Measurements from ENCODE around the gene MRGPRF.

MRGPRF gene, protein sequence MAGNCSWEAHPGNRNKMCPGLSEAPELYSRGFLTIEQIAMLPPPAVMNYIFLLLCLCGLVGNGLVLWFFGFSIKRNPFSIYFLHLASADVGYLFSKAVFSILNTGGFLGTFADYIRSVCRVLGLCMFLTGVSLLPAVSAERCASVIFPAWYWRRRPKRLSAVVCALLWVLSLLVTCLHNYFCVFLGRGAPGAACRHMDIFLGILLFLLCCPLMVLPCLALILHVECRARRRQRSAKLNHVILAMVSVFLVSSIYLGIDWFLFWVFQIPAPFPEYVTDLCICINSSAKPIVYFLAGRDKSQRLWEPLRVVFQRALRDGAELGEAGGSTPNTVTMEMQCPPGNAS

DNA sequence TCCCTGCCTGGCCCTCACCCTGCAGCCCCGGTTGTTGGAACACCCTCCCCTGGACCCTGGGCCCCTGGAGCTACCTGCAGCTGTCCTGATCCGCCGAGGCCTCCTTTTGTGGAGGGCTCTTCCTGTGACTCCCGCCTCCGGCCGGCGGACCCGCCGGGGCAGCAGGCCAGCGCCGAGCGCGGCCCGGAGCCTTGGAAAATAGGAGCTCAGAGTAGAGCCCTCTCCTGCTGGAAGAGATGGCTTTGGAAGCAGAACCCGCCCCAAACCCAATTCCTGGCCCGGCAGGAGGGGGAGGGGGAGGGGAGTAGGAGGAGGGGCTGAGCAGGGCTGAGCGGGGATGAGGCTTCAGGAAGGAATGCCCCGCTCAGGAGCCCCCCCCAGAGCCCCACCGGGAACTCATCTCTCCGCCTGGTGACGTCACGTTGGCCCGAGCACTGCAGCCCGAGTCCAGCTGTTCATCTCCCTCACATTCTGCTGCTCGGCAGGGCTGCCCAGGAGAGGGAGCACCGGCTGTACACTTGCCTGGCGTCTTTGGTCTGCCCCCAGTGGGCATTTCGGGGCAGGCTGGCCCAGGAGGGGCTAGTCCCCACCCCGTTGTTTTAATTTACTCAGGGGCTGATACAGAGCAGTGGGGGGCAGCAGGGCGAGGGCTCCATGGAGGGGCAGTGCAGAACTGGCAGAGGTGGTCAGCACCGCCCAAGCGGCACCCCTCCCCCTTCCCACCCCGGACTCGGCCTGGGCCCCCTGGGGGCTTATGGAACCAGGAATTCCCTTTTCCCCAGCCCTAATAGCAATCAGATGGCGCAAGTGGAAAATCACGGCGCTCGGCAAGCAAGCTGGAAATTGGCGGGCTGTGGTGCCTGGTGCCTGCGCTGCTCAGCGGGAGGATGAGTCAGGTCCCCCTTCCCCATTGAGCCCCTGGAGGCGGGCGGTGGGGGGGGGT is at the start of gene MRGPRF:
MRGPRF (minus strand) TSS at position 238 of the 943 bp plus-strand sequence. CDS start 3,345 bp downstream, outside the sequence.
- peak; percentile 15 for DNase-seq

DNA sequence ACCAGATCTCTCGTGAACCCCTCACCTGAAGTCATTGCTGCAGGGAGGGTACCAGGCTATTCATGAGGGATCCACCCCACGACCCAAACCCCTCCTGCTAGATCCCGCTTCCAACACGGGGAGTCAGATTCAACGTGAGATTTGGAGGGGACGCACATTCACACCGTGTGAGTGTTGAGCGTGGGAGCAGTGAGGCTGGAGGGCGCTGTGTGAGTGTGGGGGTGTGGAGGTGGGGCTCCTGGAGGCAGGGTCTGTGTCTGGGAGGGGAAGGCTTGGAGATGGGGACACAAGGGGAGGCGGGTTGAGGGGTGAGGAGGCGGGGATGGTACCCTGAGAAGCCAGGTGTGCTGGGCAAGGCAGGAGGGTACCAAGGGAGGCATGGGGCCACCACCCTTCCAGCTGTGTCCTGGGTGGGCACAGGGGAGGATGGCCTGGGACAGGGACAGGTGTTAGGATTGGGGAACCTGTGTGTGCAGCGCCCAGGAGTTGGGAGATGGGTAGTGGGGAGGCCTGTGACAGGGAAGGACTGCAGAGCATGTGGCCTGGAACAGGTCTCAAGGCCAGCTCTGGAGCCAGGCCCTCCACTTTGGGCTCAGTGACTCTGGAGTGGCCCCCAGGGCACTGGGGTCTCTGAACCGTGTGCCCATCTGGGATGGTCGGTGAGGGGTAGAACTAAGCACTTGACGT is 49.3 kb upstream of the MRGPRF start:
- DNase-seq = no peak

DNA sequence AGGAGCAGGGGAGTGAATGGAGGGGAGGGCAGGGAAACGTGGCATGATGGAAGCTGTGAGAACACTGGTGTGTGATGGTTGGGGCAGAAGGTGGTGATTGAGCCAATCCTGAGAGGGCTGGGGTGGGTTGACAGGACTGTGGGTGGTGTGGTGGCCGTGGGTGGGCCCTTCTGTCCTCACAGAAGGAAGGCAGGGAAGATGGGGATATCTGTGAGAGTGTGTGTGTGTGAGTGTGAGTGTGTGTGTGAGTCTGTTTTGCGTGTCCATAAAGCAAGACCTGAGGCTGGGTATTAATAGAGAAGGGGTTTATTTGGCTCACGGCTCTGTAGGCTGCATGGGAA is 48.6 kb upstream of the MRGPRF start:
- DNase-seq = no peak

DNA sequence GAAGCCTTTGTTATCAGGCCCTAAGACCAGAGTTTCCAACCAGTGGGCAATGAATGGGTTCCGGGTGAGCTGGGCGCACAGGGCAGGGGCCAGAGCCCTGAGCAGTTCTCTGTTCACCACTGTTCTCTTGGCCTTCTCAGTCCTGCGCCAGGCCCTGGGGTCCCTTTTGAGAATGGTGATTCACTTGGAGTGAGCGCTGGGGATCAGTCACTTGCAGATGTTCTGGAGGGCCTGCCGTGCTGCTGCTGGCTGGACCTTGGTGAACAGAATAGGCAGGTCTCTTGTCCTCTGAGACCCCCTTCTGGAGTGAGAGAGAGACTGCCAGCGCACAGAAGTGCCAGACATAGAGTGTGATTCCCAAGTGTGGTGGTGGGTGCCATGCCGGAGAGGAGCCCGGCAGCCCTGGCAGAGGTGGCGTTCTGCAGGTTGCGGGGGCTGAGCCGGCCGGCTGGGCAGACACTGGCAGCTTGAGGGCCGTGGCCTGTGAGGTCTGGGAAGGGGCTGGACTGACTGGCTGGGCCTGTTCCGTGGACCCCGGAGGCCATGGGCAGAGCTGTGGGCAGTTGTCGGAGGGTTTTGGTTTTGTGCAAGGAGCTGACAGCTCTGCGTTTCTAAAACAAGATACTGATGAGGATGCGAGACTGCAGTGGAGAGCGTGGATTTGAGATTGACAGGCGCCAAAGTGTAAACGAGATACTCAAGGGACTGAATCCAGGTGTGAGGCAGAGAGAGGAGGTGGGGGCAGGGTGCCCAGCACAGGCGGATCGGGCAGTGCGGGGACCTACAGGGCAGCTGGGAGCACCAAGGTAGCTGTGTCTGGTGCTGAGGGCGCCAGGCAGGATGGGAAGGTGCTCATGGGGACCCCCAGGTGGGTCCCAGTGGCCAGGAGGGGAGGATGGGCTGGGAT is 48.0 kb upstream of the MRGPRF start:
- no peak for DNase-seq

DNA sequence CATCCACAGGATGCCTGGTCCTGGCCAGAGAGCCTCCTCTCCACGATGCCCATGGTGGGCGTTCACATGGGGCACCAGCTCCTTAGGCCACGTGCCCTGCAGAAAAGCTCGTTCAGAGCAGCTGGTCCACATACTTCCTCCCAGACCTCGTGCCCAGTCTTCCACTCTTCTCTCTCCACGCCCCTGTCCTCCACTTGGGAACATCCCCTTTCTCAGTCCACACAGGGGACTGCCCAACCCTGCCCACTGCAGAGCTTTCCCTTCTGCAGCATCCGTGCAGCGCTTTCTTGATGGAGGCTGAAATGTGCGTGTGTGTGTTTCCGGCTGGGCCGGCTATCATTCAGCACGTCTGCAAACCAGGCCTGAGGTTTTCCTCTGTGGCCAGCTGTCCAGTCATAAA is 46.9 kb upstream of the MRGPRF start:
- DNase-seq = no peak

DNA sequence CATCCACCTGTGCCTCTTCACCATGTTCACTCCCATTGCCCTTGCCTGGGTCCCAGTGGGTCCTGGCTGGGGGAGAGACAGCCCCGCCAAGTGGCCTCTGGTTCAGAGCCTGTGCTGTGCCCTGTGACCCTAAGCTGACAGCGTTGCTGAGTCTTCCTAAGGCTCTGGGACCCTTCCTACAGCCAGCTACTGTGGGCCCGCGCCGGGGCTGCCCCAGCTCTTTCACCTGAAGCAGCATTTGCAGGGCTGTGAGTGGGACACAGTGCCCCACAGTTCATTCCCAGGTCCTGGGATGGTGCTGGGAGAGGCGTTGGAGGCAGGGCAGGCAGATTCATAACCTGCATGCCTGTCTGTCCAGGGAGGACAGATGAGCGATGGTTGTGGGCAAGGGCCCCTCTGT is 46.4 kb upstream of the MRGPRF start:
- no peak for DNase-seq

DNA sequence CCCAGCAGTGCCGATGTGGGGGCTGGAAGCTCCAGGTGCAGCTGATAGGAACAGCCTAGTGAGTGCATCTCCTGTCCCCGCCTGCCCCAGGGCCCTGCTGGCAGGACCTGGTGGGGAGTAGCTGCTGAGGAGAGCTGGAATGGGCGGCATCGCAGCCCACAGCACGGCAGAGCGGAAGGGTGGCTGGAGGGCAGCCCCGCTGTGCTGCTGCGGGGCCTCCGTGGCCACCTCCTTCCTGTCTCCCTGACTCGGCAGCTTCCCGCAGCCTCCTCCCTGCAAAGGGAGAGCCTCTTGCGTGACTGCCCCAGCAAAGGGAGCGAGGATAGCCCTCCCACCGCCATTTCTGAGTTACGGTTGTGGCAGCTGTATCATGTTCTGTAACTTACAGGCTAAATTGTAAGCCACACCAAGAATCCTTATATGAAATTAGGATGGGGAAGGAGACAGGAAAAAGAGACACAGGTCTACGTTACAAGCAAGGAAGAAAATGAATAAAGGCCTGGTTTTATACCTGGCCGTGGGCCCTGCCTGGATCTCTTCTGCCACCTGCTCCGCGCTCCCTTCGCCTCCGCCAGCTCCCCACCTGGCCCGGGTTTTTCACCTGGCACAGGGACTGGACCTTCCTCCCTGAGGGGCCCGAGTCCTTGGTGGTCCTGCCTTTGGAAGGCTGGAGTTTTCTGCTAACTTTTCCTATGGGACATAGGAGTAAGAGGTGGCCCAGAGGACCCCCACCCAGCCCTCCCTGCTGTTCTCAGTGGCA is 45.6 kb upstream of the MRGPRF start:
- DNase-seq = no peak

DNA sequence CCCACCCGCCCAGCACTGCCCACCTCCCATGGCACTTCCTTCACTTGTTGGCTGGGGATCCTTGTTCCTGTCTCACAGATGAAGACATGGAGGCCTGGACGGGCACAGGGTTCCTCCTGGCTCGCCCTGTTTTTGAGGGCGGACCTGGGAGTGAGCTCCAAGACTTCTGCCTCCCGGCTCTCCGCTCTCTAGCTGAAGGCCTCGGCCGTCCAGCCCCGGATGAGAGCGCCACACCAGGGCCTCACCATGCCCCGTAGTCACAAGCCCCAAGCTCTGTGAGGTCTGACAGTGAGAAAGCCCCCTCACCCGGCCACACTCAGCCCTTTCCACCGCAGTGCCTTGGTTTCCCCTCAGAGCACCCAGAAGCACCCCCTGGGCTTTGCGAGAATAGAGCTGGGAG is 44.8 kb upstream of the MRGPRF start:
- no peak for DNase-seq

DNA sequence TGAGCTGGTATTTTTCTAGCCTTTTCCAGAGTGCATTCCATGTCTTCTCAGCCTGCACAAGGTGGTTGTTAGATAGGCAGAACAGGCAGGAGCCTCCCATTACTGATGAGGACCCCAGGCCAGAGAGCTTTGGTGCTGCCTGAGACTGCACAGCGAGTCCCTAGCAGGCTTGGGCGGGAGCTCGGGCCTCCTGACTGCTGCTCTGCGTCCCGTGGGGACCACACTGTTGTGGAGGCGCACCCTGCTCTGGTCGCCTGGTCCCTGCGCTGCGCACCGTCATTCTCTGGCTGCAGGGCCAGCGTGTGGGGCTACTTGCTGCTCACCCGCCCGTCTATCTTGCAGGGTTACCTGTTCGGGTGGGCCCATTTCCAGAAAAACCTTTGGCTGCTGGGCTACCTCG is 44.2 kb upstream of the MRGPRF start:
- no peak for DNase-seq

DNA sequence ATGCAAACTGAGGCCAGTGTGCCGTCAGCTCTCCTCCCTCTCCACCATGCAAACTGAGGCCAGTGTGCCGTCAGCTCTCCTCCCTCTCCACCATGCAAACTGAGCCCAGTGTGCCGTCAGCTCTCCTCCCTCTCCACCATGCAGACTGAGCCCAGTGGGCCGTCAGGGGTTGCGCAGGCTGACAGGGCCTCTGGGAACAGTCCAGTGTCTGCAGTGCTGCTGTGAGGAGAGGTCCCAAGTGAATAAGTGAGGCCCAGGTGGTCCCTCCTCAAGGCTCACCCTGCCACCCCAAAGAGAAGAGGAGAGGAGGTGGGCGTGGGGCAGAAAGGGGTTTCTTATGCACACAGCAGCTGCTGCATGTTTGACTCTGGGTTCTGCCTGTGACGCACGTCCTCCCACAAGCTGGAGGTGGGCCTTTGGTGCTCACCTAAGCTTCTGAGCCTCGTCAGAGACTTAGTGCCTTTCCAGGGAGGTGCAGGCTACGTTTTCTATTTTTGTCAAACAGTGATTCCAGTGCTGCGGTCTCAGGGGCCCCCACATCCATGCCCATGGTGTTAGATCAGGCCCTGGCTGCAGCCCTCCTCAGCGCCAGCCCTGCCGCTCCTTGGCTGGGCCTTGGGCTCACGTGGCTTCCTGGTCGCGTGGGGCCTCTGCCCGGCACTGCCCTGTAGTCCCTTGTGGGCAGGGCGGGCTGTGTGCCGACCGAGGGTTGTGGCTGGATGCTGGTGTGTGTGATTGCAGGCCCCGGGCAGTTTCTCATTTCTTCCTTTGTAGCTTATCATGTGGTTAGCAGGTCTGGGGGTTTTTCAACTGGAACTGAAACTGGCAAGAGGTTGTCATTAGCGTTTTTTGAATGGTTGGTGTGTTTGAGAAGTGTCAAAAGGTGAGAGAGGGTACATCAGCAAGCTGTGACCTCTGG is 42.8 kb upstream of the MRGPRF start:
- no peak for DNase-seq

DNA sequence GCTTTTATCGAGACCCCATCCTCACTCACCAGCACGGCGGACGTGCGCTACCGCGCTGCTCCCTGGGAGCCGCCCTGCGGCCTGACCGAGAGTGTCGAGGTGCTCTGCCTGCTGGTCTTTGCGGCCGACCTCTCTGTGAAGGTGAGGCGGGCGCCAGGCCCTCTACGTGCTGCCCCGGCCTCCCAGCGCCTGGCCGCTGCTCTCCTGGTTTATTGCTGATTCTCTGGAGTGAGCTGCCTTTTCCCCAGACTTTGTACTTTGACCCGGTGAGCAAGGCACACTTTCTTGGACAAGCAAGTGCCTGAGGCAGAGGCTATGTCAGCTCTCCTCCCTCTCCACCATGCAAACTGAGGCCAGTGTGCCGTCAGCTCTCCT is 42.2 kb upstream of the MRGPRF start:
- no peak for DNase-seq

DNA sequence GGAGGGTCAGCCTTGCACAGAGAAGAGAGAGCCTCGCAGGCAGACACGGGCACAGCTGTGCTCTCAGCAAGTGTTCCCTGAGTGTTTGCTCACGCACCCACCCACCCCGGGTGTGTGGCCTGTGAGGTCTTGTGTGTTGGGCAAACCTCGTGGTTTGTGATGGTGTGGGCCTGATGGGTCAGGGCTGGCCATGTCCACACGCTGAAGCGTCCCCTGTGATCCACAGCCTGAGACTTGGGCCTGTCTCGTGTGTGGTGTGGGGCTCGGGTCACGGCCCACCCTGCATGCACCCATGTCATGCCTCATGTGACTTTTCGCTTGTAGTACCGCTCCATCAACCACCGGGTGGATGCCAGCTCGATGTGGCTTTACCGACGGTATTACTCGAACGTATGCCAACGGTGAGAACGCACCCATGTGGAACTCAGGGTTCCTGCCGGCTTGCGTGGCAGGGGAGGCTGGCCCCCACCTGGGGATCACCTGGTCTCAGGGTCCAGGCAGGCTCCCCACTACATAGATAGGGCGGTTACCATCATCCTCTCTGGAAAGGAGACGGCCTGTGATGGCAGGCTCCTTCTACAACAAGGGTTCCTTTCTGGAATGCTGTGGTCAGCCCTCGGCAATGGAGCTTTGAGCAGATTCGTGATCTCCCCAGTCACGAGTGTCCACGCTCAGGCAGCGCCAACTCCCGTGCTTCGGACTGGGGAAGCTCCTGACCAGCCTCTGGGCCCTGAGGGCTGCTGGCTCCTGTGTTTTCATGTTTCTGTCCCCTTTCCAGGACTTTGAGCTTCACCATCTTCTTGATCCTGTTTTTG is 41.6 kb upstream of the MRGPRF start:
- no peak for DNase-seq

DNA sequence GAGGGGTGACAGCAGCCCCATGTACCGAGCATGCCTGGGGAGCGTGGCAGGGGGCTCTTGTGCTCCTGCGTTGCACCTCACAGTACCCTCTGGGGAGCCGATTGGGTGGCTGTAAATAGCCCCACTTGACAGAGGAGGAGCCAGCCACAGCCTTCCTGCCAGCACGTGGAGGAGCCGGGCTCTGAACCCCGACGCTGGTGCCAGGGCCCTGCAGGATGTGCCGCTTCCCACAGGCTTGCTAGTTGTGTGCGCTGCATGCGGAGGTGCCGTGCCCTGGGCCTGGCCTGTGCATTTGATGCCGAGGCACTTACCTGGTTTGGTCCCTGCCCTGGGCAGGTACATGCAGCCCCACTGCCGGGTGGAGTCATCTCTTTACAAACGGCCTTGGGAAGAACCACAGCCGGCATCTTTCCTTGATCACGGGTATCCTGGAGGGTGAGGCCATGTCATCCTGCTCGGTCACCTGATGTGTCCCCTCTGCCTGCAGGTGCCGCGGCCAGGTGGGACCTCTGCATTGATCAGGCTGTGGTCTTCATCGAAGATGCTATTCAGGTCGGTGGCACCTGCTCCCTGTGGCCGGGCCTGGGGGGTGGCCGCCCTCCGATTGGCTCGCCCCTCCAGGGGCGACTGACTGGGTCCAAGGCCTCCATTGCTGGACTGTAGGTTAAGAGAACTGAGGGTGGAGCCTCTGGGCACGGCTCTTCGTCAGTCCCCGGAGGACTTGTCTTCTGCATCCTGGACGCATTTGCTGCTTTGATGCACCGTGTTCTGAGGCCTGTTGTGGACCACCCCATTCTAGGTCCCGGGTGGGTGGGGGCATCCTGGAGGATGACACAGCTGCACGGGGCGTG is 40.7 kb upstream of the MRGPRF start:
- no peak for DNase-seq

DNA sequence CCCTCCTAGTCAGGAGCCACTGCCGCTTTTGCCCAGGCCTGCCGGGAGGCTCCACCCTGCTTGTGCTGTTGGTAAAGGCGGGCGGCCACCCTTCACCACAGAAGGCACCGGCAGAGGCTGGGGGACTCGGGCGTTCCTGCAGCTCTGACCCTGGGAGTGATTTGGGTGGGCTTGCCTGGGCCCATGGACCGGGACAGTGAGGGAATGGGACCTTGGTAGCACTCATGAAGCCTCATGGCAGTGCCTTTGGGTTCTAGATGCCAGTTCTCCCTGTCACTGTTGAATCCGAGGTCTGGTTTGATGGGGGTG is 40.1 kb upstream of the MRGPRF start:
- DNase-seq = no peak

DNA sequence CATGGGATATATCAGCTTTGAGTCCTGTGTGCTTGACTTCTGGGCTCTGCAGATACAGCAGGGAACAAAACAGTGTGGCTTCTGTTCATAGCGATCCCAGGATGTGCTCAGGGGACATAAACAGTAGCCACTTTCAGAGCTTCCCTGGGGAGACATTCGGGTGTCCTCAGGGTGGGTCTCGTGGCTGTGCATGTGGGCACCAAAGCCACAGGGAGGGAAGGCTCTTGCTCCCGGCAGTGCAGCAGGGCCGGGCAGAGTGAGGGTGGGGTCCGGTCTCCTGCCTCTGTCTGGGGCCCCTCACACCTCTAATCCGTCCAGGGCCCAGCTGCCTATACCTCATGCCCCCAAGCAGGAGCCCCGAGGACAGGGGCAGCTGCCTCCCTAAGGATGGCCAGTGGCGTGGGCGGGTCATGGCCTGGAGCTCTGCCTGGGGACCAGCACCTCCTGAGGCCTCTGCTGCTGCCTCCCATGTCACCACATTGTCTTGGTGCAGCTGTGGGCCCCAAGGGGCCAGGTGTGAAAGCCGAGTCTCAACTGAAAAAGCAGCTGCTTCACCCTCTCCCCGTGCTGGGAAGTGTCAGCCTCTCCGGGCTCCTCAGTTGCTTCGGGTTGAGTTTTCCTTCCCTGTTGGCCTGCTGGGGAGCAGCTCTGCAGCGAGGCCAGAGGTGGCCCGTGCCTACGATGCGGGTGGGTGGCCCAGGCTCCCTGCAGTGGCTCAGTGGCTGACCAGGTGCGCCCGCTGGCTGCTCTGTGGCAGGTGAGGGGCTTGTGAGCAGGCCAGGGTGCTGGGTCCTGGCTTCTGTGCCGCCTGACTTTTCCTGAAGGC is 39.5 kb upstream of the MRGPRF start:
- no peak for DNase-seq

DNA sequence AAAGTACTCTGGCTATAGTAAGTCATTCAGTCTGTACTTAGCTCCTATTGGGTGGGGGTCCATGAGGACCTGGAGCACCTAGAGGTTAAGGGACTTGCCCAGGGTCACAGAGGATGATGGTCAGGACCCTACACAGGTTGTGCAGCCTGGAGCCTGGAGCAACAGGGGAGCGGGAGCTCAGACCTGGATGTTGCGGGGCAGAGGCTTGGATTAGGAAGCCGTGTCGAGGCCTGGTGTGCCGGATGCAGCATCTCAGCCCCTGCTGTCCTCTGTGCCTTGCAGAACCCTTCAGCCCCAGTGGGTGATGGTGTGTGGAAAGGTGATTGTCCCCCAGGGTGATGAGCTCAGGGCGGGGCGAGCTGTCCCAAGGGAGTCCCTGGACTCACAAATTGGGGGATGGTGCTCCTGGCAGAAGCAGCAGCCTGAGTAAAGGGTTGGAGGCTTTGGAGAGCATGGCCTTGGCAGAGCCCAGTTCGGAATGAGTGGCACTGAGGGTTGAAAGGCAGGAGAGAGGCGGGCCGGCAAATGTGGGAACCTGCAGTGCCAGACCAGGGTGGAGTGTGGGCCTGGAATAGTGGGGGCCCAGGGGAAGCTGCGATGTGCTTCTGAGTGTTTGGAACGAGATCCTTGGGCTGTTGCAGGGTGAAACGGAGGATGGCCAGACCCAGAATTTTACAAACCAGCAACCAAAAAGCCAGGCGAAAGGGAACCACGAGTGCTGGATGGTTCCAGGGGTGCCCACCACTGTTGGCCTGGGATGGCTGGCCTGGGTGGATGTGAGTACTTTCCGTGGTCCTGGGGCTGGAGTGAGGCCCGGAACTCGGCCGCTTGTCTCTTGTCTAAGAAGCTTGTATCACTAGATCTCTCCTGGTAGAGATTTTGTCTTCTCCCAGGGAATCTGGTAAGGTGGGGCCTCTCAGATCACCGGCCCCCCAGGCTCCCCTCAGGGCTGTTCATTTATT is 38.6 kb upstream of the MRGPRF start:
- DNase-seq = no peak
